DOHH2 (cell line): ENCODE data around the gene INPP4A.

Source experiments
- H3F3A ChIP-seq: fragments of 200-600 bp; sonication (generic), shearing (Covaris generic); 2 replicates; pipeline ENCODE4 v1.6.0; 2016; ENCODE audit warnings: antibody characterized with exemption, mild to moderate bottlenecking; ENCODE audit not compliant: control insufficient read depth, insufficient read depth
- H3K27ac ChIP-seq: fragments of 200-600 bp; sonication (generic); 2 replicates; pipeline ENCODE4 v1.5.1; 2014; ENCODE audit warnings: low read depth, mild to moderate bottlenecking, low read length, moderate library complexity
- H3K27me3 ChIP-seq: fragments of 200-600 bp; sonication (generic); 2 replicates; pipeline ENCODE4 v1.6.1; 2014; ENCODE audit warnings: mild to moderate bottlenecking, low read length, mixed read lengths; ENCODE audit not compliant: control insufficient read depth
- H3K36me3 ChIP-seq: fragments of 200-600 bp; sonication (generic); 2 replicates; pipeline ENCODE4 v1.6.1; 2014; ENCODE audit warnings: mild to moderate bottlenecking, low read length, moderate library complexity, mixed read lengths; ENCODE audit not compliant: control insufficient read depth
- H3K4me1 ChIP-seq: fragments of 200-600 bp; sonication (generic); 2 replicates; pipeline ENCODE4 v1.6.1; 2014; ENCODE audit warnings: mild to moderate bottlenecking, low read length, mixed read lengths; ENCODE audit not compliant: control insufficient read depth
- H3K4me2 ChIP-seq: fragments of 200-600 bp; sonication (generic); 2 replicates; pipeline ENCODE4 v1.6.0; 2014; ENCODE audit warnings: mild to moderate bottlenecking, low read length, moderate library complexity
- H3K4me3 ChIP-seq: fragments of 200-600 bp; sonication (generic); 2 replicates; pipeline ENCODE4 v1.5.1; 2014; ENCODE audit warnings: mild to moderate bottlenecking, low read length, mixed read lengths
- H3K79me2 ChIP-seq: fragments of 200-600 bp; sonication (generic); 2 replicates; pipeline ENCODE4 v1.6.1; 2014; ENCODE audit warnings: mild to moderate bottlenecking, low read length, mixed read lengths; ENCODE audit not compliant: control insufficient read depth
- H3K9me2 ChIP-seq: fragments of 200-600 bp; sonication (generic); replicated peaks from 2 replicates; pipeline ENCODE4 v1.6.1; 2014; ENCODE audit warnings: mild to moderate bottlenecking, low read length, mixed read lengths; ENCODE audit not compliant: control insufficient read depth
- H3K9me3 ChIP-seq: fragments of 200-600 bp; sonication (generic); 2 replicates; pipeline ENCODE4 v1.6.1; 2014; ENCODE audit warnings: antibody characterized with exemption, low read length, mixed read lengths; ENCODE audit not compliant: control insufficient read depth, insufficient read depth
- H4K20me1 ChIP-seq: fragments of 200-600 bp; sonication (generic); 2 replicates; pipeline ENCODE4 v1.6.0; 2014; ENCODE audit warnings: low read depth, mild to moderate bottlenecking, antibody characterized with exemption, low read length, moderate library complexity; ENCODE audit not compliant: control insufficient read depth, insufficient read depth
- EZH2phosphoT487 ChIP-seq: fragments of 200-600 bp; sonication (generic); IDR thresholded peaks from 2 replicates; pipeline ENCODE4 v1.6.1; 2017; ENCODE audit warnings: borderline replicate concordance, mild to moderate bottlenecking, antibody characterized with exemption, low read length, moderate library complexity, mixed read lengths
- TF ChIP-seq, protein P1 (sequence below): fragments of 200-600 bp; sonication (generic); IDR thresholded peaks from one replicate; pipeline ENCODE4 v1.5.1; 2014; ENCODE audit warnings: antibody characterized with exemption, mild to moderate bottlenecking, low read depth, low read length; ENCODE audit not compliant: poor library complexity, severe bottlenecking

Gene INPP4A

DNA sequence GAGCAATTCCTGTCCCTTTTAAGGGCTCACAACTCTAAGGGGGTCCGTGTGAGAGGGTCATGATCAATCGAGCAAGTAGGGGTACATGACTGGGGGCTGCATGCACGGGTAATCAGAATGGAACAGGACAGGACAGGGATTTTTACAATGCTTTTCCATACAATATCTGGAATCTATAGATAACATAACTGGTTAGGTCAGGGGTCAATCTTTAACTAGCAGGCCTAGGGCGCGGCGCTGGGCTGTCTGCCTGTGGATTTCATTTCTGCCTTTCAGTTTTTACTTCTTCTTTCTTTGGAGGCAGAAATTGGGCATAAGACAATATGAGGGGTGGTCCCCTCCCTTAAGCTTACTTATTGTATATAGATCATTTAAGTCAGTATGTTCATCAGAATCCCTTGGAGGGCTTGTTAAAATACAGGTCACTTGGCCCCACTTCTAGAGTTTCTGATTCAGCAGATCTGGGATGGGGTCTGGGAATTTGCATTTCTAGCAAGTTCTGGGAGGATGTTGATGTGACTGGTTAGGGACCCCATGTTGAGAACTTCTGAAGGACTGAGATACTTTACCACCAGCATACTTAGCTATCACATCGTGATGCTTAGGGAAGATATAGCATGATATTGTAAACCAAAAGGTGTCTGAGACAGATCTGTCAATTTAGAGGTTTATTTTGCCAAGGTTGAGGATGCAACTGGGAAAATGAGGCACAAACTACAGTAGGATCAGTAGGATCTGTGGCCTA lies 2.8 kb upstream of the INPP4A start:
- TF ChIP-seq, protein P1, sequence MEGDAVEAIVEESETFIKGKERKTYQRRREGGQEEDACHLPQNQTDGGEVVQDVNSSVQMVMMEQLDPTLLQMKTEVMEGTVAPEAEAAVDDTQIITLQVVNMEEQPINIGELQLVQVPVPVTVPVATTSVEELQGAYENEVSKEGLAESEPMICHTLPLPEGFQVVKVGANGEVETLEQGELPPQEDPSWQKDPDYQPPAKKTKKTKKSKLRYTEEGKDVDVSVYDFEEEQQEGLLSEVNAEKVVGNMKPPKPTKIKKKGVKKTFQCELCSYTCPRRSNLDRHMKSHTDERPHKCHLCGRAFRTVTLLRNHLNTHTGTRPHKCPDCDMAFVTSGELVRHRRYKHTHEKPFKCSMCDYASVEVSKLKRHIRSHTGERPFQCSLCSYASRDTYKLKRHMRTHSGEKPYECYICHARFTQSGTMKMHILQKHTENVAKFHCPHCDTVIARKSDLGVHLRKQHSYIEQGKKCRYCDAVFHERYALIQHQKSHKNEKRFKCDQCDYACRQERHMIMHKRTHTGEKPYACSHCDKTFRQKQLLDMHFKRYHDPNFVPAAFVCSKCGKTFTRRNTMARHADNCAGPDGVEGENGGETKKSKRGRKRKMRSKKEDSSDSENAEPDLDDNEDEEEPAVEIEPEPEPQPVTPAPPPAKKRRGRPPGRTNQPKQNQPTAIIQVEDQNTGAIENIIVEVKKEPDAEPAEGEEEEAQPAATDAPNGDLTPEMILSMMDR, result no peak
- no peak for TF ChIP-seq EZH2phosphoT487
- no peak overlapping the region for H3K4me2 ChIP-seq
- no peak overlapping the region for H3K4me3 ChIP-seq
- no peaks in the 10 kb centered on the region for H3K9me2 ChIP-seq
- H3K27ac ChIP-seq, result no peak overlapping the region
- H3K27me3 ChIP-seq, result peaks cover 19% of the 10 kb centered on the region
- peaks cover 18% of the 10 kb centered on the region for H3K79me2 ChIP-seq
- H3F3A ChIP-seq, result no peaks in the 10 kb centered on the region
- peaks cover 17% of the 10 kb centered on the region for H3K4me1 ChIP-seq
- no peaks in the 10 kb centered on the region for H3K36me3 ChIP-seq
- H3K9me3 ChIP-seq, result no peaks in the 10 kb centered on the region
- no peaks in the 10 kb centered on the region for H4K20me1 ChIP-seq

DNA sequence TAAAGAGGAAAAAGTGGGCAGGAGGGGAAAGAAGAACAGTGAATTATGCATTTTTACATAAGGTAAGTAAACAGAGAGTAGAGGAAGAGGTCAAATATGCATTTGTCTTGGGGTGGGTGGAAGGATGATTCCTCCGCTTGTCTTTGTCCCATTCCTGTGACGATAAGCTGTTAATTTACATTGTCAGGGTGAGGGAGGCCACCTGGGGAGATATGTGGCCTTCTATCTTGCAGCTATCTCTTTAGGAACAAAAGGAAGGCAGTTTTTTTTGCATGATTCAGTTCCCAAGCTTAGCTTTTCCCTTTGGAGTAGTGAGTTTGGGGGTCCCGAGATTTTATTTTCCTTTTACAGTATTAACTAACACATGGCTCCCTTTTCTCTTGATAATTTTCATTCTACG lies 2.2 kb upstream of the INPP4A start:
- Histone ChIP-seq H3K4me1 (peaks cover 17% of the 10 kb centered on the region), H3K9me3 (no peaks in the 10 kb centered on the region), H3K9me2 (no peaks in the 10 kb centered on the region), H3K27ac (no peak overlapping the region), H3K36me3 (no peaks in the 10 kb centered on the region), H3F3A (0 out of 2 replicates have a peak, but pooled peaks cover 2% of the 10 kb centered on the region), H3K79me2 (peaks cover 24% of the 10 kb centered on the region), H4K20me1 (no peaks in the 10 kb centered on the region), H3K4me2 (no peak overlapping the region), H3K4me3 (no peak overlapping the region), H3K27me3 (peaks cover 19% of the 10 kb centered on the region)
- TF ChIP-seq, protein P1, result no peak
- no peak for TF ChIP-seq EZH2phosphoT487

DNA sequence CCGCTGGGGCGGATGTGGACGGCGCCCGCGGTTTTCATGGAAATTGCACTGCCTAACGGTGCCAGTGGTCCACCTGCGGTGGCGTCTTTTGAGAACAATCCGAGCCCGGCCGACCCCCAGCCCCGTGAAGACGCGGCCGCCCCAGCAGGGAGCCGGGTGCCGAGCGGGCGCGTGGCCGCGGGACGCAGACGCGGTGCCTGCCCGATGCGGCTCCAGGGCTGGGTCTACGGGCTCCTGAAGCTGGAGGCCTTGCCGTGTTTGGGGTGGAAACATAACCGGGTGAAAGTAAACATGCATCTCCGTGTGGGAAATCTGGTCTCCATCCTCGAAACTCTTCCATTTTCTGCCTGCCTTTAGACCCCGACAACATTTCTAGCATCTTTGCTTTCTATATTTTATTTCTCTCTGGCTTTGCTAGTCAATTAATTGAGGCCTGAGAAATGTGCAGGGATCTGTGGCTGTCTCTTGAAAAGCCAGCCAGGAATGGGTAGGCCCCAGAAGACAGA lies 572 bp downstream of the INPP4A start:
- Histone ChIP-seq H3K4me3 (peak overlapping the region; percentile 81), H3K27me3 (peaks cover 4% of the 10 kb centered on the region), H3K9me2 (no peaks in the 10 kb centered on the region), H3F3A (0 out of 2 replicates have a peak, but pooled peaks cover 2% of the 10 kb centered on the region), H3K9me3 (no peaks in the 10 kb centered on the region), H3K4me1 (peaks cover 17% of the 10 kb centered on the region), H3K27ac (no peak overlapping the region), H4K20me1 (no peaks in the 10 kb centered on the region), H3K36me3 (no peaks in the 10 kb centered on the region), H3K79me2 (peaks cover 44% of the 10 kb centered on the region), H3K4me2 (peak overlapping the region; percentile 85)
- TF ChIP-seq, protein P1, result no peak
- TF ChIP-seq EZH2phosphoT487, result no peak
